ENCODE results near the gene PI4K2B.

The PI4K2B gene

DNA sequence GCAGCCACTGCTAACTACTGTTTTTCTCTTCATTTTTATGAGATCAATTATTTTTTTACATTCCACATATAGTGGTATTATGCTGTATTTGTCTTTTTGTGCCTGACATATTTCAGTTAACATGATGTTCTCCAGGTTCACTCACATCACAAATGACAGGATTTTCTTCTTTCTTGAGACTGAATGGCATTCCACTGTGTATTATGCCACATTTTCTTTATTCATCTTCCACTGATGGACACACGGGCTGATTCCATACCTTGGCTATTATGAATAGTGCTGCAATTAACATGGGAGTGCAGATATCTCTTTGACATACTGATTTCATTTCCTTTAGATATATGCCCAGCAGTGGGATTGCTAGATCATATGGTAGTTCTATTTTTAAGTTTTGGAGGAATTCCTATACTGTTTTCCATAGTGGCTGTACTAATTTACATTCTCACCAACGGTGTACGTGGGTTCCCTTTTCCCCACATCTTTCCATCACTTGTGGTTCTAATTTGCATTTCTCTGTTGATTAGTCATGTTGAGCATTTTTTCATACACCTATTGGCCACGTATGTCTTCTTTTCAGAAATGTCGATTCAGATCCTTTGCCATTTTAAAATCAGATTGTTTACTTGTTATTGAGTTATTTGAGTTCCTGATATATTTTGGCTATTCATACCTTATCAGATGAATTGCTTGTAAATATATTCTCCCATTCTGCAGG, 63.9 kb downstream of the PI4K2B start:
- no peaks in the 10 kb centered on the region for H4K20me1 ChIP-seq (ENCODE audit: control insufficient read depth, insufficient read depth, low read depth, low read length)
- no peaks in the 10 kb centered on the region for H3F3A ChIP-seq (ENCODE audit: control insufficient read depth, insufficient read depth)
- no peak overlapping the region for H3K27ac ChIP-seq (ENCODE audit: low read depth, low read length)
- H3K27me3 ChIP-seq (ENCODE audit: control insufficient read depth, low read length) = peaks cover 8% of the 10 kb centered on the region; the same call in 1 of the 2 replicates
- TF ChIP-seq EZH2phosphoT487 (IDR thresholded peaks at IDR 0.05; ENCODE audit: borderline replicate concordance, low read length) = no peak
- TF ChIP-seq, protein P1, sequence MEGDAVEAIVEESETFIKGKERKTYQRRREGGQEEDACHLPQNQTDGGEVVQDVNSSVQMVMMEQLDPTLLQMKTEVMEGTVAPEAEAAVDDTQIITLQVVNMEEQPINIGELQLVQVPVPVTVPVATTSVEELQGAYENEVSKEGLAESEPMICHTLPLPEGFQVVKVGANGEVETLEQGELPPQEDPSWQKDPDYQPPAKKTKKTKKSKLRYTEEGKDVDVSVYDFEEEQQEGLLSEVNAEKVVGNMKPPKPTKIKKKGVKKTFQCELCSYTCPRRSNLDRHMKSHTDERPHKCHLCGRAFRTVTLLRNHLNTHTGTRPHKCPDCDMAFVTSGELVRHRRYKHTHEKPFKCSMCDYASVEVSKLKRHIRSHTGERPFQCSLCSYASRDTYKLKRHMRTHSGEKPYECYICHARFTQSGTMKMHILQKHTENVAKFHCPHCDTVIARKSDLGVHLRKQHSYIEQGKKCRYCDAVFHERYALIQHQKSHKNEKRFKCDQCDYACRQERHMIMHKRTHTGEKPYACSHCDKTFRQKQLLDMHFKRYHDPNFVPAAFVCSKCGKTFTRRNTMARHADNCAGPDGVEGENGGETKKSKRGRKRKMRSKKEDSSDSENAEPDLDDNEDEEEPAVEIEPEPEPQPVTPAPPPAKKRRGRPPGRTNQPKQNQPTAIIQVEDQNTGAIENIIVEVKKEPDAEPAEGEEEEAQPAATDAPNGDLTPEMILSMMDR (IDR thresholded peaks at IDR 0.05; ENCODE audit: low read depth, low read length, poor library complexity, severe bottlenecking) = no peak
- no peaks in the 10 kb centered on the region for H3K4me1 ChIP-seq (ENCODE audit: control insufficient read depth, low read length)
- H3K4me2 ChIP-seq (ENCODE audit: low read length) = no peak overlapping the region
- no peaks in the 10 kb centered on the region for H3K9me3 ChIP-seq (ENCODE audit: control insufficient read depth, insufficient read depth, low read length)
- no peak overlapping the region for H3K4me3 ChIP-seq (ENCODE audit: low read length)
- no peaks in the 10 kb centered on the region for H3K9me2 ChIP-seq (replicated peaks; ENCODE audit: control insufficient read depth, low read length)
- no peaks in the 10 kb centered on the region for H3K36me3 ChIP-seq (ENCODE audit: control insufficient read depth, low read length)
- H3K79me2 ChIP-seq (ENCODE audit: control insufficient read depth, low read length) = no peaks in the 10 kb centered on the region

DNA sequence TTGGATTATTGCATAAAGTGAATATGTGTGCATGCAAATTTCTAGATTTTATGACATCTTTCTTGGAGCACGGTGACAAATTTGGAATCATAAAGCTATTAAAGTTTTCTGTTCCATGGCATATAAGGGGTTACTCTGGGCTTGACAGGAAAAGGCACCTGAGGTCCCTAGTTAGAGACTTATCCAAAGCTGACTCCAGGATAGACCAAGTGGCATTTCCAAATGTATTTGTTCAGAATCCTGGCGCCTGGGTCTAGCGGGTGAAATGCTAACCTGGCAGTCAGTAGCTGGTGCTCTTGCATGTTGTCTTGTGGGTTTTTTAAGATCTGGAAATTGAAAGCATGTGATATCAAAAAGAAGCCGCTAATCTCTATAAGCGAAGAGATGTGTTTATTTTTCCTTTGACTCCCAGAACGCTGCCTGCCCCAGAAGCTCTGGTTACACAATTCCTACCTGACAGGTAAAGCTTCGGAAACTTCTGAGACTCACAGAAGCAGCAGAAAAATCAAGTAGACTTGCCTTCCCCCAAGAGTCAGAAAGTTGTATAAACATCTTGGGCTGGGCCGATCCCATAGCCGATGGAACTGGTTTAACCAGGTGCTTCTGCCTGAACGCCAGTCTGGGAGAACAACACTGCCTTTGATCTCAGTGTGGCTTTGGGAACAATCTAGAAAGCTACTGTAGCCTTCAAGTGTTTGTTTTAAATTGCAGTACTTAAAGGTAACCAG, 65.8 kb downstream of the PI4K2B start:
- no peak overlapping the region for H3K4me2 ChIP-seq (ENCODE audit: low read length)
- peaks cover 8% of the 10 kb centered on the region; the same call in 1 of the 2 replicates for H3K27me3 ChIP-seq (ENCODE audit: control insufficient read depth, low read length)
- no peak overlapping the region for H3K4me3 ChIP-seq (ENCODE audit: low read length)
- H4K20me1 ChIP-seq (ENCODE audit: control insufficient read depth, insufficient read depth, low read depth, low read length) = no peaks in the 10 kb centered on the region
- no peaks in the 10 kb centered on the region for H3K9me3 ChIP-seq (ENCODE audit: control insufficient read depth, insufficient read depth, low read length)
- H3K27ac ChIP-seq (ENCODE audit: low read depth, low read length) = no peak overlapping the region
- TF ChIP-seq EZH2phosphoT487 (IDR thresholded peaks at IDR 0.05; ENCODE audit: borderline replicate concordance, low read length) = no peak
- TF ChIP-seq, protein P1 (IDR thresholded peaks at IDR 0.05; ENCODE audit: low read depth, low read length, poor library complexity, severe bottlenecking) = no peak
- no peaks in the 10 kb centered on the region for H3K4me1 ChIP-seq (ENCODE audit: control insufficient read depth, low read length)
- H3F3A ChIP-seq (ENCODE audit: control insufficient read depth, insufficient read depth) = no peaks in the 10 kb centered on the region
- H3K9me2 ChIP-seq (replicated peaks; ENCODE audit: control insufficient read depth, low read length) = no peaks in the 10 kb centered on the region
- H3K79me2 ChIP-seq (ENCODE audit: control insufficient read depth, low read length) = no peaks in the 10 kb centered on the region
- H3K36me3 ChIP-seq (ENCODE audit: control insufficient read depth, low read length) = no peaks in the 10 kb centered on the region

DNA sequence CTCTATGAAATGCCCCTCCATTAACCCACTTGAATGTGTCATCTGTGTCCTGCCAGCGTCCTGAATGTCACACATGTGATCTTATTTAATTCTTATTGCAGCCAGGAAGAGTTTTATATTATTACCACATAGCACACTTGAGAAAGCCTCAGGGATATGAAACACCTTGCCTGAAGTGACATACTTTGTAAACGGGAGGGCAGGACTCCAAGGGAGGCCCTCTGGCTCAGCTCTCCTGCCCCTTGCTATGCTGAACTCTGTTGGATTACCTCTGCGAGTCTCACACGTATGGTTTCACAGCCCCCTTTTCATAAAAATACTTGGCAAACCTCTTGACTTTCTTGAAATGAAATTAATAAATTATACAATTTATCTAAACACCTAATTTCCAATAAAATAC, 67.6 kb downstream of the PI4K2B start:
- Histone ChIP-seq H3K9me3 (ENCODE audit: control insufficient read depth, insufficient read depth, low read length) (no peaks in the 10 kb centered on the region), H3K36me3 (ENCODE audit: control insufficient read depth, low read length) (no peaks in the 10 kb centered on the region), H3K4me1 (ENCODE audit: control insufficient read depth, low read length) (no peaks in the 10 kb centered on the region), H3K4me3 (ENCODE audit: low read length) (no peak overlapping the region), H3K9me2 (replicated peaks; ENCODE audit: control insufficient read depth, low read length) (no peaks in the 10 kb centered on the region), H3K4me2 (ENCODE audit: low read length) (no peak overlapping the region), H3K27ac (ENCODE audit: low read depth, low read length) (no peak overlapping the region), H3K27me3 (ENCODE audit: control insufficient read depth, low read length) (peaks cover 8% of the 10 kb centered on the region; the same call in 1 of the 2 replicates), H4K20me1 (ENCODE audit: control insufficient read depth, insufficient read depth, low read depth, low read length) (no peaks in the 10 kb centered on the region), H3F3A (ENCODE audit: control insufficient read depth, insufficient read depth) (no peaks in the 10 kb centered on the region), H3K79me2 (ENCODE audit: control insufficient read depth, low read length) (no peaks in the 10 kb centered on the region)
- no peak for TF ChIP-seq EZH2phosphoT487 (IDR thresholded peaks at IDR 0.05; ENCODE audit: borderline replicate concordance, low read length)
- TF ChIP-seq, protein P1 (IDR thresholded peaks at IDR 0.05; ENCODE audit: low read depth, low read length, poor library complexity, severe bottlenecking) = no peak

All from DOHH2 (cell line).